Activated gamma-delta T cell treated with Interleukin-2 at 50 U/mL for 16 hours (primary cell): Measurements from ENCODE around the gene MYO1E.
"Not testable (repeated sequence)": the region's sequence is repeated elsewhere in the genome, so short reads cannot be mapped to it uniquely, and the experiment has no call there.

Experiments used
- DNase-seq: peaks from one replicate; pipeline ENCODE4 v3.0.0-alpha.2; 2020

MYO1E gene

DNA sequence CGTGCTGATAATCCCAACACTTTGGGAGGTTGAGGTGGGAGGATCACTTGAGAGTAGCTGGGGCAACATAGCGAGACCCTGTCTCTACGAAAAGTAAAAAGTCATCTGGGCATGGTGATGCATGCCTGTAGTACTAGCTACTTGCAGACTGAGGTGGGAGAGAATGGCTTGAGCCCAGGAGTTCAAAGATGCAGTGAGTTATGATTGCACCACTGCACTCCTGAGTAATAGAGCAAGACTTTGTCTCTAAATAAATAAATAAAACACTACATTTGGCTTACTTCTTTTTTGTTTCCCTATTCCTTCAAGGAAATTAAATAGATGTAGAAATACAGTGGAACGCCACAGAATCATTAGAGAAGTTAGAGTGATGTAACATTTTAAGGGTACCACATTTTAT, 186.2 kb downstream of the MYO1E start:
- no peak for DNase-seq

DNA sequence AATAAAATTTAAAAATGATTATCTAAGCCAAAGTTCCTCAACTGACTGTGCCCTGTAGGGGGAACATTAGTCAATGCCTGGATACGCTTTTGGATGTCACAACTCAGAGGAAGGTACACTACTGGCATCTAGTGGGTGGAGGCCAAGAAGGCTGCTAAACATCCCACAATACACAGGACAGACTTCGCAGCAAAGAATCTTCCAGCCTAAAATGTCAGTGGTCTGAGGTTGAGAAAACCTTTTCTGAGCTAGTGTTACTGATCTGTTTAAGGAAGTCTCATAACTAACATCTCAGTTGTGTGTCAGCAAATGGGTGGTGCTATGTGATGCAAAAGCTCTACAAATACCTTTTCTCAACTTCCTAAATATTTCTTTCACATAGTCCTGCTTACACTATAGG, 186.9 kb downstream of the MYO1E start:
- DNase-seq: no peak

DNA sequence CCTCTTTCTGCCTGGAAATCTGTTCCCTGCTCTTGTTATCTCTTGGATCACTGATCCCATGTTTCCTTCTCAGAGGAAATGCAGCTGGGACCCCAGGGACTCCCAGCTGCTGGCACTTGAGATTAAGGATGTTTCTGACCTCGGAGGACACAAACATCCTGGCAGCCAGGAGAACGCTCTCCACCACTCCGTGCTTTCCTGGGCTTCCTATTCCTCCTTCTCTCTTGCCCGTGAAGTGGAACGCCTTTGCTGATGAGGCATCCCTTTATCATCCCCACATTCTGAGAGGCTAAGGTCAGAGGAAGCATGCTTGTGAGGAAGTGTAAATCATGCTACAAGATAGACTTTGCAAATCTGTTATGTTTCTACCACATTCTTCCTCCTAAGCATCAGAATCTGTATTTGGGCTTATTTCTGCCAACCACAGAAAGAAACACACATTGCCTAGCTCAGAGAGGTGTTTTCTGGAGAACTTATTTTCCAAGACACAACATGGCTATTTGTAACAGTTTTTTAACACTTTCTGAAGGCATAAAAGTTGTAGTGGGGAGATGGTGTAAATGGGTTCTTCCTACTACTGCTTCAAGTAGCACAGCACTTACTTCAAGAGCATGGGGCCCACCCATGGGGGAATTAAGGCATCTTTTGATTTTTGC, 191.6 kb downstream of the MYO1E start:
- DNase-seq: no peak

DNA sequence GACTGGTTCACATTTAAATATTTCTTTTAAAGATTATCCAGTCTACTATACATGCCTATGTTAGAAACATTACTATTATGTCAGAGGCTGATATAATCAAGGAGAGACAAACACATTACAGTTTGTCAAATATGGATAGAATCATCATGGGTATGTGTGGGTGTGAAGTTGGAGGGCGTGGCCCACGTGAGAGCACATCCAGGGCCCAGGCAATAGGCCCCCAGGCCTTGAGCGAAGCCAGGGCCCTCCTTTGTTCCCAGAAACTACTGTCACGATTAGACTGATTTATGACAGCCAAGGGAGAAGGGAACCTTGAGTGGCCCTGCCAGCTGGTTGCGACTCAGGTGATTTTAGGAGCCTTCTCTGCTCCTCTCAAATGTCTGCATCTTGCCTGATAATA, 193.0 kb downstream of the MYO1E start:
- DNase-seq: no peak

DNA sequence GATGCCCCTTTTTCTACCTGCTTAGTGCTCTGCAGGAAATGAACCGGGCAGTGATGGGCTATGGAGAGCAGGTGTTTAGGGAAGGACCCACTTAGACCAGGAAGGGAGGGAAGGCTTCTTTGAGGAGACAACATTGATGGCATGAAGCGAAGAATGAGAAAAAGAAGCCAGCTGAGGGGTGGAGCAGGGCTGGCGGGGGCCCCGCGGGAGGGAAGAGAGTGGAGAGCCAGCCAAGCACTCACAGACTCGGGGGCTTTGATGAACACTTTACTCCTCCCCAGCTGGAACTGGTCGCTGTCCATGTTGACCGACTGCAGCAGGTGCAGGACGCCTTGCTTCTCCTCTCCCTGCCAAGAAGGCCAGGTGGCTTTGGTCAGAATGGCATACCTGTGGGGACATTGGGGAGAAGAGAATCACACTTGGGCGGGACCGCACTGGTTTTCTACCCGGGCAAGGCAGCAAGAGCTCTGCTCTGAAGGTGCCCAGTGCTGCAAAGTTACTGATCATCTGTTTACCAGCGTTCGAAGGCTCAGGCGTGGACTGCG, 194.4 kb downstream of the MYO1E start:
- no peak for DNase-seq

DNA sequence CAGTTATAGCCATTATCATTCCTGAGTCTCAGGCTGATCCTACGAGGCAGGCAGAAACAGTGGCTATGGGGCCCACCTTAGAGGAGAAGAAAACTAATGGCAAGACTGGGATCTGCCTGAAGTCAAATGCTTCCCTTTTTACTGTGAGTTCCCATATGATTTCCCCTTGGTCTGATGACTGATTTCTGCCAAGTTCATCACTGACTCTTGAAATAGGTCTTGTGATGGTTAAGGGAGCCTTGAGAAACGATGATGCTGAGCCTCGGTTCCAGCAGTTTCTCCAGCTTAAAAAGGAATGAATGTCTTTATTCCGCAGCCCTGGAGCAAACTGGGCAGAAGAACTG, 195.4 kb downstream of the MYO1E start:
- no peak for DNase-seq

DNA sequence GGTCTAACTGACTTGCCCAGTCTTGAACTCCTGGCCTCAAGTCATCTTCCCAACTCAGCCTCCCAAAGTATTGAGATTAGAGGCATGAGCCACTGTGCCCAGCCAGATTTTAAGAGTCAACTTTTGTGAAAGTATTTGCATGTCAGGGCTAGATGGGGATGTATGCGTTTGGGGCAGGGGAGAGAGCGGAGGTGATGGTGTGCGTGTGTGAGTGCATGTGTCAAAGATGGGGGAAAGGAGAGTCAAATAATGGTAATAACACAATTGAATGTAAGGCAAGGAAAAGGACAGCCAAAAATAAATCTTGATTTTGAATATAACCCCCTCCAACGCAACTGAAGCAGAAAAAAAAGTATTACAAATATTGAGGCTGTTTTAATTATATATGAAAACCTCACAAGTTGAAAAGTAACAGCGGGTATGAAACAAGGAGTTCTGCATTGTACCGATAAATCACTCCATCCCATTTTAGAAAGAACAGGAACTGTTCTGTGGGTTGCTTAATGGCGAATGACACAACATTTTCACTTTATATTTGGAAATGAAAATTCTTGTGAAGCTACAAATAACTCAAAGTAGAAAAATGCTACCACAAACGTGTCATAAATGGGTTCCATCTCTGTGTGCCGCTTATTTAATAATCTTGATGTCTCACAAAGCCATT, 195.9 kb downstream of the MYO1E start:
- DNase-seq: no peak

DNA sequence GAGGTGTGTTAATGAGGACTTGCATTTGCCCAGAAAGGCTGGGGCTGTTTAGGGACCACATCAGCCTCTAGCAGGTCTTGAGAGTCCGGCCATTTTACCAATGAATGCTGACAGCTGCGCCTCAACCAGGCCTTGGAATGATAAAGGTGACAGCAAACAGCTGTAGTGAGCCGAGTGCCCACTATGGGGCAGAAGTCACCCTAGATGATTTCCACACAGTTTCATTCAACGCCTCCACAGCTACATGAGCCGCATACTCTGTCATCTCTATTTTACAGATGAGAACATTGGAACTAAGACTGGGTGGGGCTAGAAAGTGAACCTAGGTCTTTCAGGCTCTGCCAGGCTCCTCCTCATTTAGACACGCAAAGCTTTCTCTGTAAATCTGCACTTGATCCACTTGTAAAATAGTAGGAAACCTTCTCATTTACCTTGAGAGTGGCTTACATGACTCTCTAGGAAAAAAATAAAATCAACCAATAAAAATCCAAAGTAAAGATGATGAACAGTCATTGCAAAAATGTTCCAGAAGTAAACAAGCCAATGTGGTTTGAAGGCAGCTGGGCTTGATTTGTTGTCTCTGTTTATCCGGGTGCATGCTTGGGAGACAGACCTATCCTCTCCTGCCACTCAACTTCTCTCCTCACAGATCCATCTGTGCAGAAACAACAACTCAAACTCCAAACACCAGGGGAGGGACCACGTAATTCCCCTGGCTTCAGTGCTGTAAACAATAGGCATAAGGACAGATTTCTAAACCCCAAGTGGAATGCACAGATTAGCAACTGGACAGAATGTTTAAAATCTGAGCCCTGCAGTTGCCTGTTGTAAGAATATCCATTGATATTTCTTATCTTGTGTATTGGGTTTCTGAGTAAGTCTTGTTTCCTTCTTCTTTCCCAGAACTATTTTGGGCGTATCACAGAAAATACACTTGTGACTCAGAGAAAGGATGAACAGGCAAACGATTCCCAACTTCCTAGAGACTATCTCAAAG, 197.5 kb downstream of the MYO1E start:
- no peak for DNase-seq

DNA sequence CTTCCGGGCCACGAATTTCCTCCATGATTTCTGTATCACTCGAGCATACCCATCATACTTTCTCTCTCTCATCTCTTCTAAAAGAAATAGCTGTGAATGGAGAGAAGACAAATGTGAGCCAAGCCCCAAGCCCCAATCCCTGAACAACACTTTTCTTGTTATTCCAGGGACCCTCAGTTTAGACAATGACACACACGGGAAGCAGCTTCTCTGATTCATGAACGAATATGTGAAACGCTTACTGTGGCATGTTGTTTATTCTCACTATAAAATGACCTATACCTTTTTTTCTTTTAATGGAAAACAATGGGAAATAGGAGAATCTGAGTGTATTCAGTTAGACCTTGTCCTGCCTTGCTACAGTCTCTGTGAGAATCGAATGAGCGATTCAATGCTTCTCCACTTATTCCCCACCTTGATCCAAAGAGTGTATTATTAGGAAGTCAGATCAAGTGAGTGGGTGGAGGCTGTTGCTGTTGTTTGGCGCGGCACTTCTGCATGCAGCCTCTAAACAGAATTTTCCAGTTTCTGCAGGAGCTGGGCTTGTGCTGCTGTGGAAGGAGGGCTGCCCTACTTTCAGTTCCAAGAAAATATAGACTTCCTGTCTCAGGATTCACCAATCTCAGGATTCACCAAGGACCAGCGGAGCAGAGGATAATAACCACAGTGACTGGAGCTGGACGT, 198.4 kb downstream of the MYO1E start:
- no peak for DNase-seq

DNA sequence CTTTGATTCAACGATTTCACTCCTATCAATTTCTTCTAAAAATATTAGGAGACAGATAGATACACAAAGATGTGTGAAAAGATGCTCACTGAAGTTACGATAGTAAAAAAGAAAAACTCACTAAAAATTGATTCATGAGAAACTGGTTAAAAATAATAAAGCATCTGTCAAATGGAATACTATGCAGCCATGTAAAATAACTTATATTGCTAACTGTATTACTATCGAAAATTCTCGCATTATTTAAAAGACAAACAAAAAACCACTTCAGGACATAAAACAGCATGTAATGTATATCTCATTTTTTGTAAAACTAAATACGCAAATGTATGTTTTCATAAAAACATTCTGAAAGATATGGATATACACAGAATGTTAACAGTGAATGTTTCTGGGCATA, 199.5 kb downstream of the MYO1E start:
- DNase-seq: no peak

DNA sequence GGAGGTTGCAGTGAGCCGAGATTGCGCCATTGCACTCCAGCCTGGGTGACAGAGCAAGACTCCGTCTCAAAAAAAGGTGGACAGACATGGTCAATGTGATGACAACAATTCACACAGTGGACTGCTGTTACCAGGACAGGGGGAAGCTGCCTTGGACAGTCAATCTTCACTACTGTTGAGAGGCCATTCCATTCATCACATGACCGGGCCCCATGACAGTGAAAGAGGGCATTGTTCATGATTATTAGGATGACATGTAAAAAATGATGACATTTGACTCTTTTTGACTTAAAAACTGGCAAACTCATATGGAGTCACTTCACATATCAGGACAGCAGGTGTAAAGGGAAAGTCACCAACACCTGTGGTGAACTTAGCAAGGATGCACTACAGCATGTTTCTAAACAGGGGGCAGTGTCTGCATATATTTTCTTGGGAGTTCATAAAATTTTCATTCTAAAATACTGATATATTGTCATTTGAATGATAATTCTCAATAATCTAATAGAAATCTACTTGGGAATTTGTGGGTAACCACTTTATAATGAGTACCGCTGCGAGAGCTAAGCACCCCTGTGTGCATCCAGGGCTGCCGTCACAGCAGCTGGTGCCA, 200.3 kb downstream of the MYO1E start:
- no peak for DNase-seq

DNA sequence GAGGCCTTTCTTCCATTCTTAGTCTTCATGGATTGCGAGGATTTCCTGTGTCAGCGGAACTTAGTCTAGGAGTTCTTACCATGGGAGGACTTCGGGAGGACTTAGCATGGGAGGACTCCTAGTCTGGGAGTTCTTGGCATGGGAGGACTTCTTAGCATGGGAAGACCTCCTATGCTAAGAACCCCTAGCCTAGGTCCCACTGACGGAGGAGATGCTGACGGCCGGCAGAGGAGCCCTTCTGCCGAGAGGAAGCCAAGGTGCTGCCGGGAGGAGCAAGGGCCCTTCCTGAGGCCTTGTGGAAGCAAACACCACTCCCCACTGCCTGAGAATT, 201.6 kb downstream of the MYO1E start:
- no peak for DNase-seq

DNA sequence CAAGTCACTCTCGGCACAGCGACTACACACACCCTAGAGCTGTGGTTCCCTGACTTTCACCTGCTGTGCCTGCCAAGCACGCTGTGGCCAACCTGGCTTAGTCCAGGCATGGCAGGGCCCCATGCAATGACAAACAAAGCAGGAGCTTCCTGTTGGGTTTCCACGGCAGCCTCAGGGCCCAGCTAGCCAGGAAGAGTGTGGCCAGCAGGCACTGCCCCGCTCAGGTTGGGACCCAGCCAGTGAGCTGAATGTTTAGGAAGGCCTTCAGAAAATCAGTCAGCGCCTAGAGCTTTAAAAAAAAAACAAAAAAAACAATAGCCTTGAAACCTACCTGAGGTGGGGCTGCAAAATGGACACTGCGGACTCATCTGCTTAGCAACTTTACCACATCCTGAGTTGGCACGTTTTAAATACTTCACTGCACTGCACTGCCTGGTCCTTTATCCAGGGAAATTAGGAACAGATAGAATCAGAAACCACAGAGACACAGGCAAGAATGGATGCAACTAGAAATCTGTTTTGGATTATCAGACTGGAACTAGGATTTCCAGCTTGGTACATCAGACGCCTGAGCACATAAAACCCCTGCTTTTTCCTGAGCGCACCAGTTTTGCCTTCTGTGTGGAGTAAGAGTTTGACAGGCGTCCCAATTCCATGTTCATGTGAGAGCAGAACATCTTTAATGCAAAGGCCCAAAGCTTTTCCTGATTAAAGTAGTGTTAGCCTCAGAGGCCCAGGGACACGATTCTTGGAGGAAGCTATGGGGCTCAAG, 202.2 kb downstream of the MYO1E start:
- DNase-seq: no peak

DNA sequence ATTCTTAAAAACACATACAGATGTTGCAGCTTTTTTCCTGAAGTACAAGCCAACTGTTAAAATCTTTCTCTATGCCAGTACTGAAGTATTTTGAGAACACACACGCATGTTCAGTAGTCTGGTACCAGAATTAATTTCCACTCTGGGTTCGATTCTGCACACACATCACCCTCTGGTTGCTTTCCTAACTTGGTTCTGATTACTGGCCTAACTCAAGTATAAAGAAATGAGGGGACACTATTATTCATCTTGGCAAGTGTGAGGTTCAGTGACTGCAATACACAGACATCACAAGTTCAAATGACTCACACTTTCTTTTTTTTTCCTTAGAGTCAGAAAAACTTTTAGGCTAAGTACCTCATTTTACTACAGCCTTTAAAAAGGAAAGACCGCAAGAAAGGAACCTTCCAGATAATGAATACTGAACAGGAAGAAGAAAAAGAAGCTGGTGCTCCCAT, 203.4 kb downstream of the MYO1E start:
- DNase-seq: no peak

DNA sequence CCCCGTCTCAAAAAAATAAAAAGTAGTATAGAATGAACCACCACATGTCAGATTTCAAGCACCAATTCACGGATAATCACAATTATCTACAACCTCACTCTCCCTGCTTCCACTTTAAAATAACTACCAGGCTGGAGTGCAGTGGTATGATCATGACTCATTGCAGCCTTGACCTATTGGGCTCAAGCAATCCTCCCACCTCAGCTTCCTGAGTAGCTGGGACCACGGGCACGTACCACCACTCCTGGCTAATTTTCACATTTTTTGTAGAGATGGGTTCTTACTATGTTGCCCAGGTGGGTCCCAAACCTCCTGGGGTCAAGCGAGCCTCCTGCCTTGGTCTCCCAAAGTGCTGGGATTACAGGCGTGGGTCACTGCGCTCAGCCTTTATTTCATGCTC, 204.1 kb downstream of the MYO1E start:
- DNase-seq: no peak

DNA sequence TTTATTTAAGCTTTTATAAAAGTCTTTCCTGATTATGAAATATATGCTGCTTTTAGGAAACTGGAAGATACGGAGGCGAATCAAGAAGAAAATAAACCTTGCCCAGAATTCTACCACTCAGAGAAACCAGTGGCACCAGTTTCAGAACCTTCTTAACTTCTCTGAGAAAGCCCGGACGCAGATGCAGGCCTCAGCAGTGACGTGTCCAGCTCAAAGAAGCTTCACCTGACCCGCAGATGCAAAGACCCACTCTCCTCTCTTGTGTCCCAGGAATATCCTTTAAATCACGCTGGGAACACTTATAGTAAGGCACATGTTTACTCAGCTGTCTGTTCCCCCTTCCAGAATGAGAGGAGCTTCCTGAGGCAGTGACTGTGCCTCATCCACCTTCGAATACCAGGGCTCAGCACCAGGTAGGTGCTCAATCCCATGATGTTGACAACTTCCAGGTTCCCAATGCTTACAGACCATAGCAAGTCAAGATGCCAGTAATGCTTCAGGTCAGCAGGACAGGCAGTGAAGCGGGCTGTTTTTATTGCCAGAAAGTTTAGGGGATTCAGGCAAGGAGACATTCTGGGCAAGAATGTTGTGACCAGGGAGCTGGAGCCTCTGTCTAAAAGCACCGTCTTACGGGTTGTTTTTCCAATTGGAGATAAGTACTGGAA, 205.9 kb downstream of the MYO1E start:
- no peak for DNase-seq

DNA sequence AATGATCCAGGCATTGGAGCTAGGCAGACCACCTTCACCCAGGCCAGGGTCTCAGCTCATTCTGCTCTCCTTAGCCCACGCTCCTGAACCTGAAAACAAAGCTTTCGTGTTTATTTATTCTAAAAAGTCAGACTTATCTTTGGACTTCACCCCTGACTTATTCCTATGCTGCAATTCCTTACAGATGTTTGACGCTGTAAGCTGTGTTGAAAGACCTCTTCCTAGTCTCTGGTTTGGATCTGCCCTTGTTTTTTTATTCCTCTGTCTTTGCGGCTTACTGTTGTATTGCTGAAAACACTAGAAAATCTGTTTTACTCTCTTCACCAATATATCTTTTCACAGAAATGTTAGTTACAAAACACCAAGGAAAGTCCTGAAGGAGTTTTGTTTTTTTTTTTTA, 206.5 kb downstream of the MYO1E start:
- no peak for DNase-seq

DNA sequence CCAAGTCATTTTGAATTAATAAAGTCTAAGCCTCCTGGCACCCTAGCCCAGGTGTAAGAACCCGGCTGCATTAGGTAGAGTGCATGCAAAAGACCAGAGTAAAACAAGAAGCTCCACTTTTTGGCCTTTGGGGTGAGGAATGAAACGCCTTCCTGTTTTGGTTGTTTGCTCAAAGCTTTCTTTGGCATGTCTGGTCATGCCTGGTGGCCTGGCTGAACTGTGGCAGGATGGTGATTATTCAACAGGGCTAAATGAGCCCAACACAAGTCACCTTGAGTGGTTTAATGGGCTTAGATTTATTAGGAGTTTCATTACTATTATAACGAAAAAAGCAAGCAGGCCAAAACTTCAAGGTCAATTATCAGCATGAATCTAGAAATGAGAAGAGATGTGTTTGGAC, 206.9 kb downstream of the MYO1E start:
- DNase-seq: no peak

DNA sequence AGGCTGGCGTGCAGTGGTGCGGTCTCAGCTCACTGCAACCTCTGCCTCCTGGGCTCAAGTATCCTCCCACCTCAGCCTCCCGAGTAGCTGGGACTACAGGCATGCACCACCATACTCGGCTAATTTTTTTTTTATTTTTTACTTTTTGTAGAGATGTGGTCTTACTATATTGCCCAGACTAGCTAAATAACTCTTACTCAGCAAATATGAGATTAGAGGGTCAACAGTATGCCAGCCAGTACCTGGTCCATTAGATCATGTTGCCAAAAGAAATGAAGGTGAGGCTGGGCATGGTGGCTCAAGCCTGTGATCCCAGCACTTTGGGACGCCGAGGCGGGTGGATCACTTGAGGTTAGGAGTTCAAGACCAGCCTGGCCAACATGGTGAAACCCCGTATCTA, 210.6 kb downstream of the MYO1E start:
- DNase-seq: not testable (repeated sequence)

DNA sequence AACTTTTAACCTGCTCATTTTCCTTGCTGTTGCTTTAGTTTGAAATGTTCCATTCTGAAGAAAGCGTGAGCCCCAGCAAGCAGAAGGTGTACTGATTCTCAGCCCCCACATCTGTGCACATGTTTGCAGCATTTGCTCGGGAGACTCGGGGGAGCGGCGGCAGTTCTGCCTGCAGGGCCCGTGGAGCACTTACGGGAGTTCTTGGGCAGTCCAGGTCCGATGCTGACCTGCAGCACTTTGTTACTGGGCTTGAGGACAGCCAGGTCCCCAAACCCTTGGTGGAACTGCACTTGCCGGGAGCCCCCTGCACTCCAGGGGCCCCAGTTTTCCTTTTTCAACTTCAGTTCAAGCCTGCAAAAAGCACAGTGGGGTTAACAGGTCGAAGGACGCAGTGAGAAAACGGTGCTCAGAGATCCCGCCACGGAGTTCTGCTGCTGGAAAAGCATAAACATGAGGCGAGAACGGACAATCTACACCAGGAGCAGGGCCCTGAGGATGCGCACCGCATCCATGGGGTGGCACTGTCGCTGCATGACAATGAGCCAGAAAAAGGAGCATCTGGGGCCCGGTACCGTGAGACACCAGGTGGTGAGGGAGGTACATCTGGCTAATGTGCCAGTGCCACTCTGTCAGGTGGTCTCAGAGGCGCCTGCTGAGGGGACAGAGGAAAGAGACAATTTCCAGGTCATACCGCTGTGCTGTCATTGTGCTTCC, 211.6 kb downstream of the MYO1E start:
- no peak for DNase-seq

DNA sequence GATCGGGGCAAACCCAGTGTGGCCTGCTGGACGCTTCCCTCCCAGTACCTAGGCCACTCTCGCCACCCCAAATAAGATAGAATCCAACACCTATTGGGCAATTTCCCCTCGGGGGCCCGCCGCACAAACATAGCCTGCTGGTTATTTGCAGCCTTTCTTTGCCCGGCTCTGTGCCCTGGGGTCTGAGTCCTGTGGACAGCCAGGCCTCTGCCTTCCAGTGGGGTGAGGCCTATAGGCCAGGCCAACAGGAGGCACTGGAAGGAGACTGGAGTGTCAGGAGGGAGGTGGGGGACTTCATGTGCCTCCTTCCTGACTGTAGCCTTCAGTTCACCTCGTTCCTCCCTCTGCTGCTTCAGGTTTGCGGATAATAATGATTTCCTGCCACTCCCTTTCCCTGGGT, 213.5 kb downstream of the MYO1E start:
- no peak for DNase-seq
